AG04450 (cell line): Measurements from ENCODE around the gene OR8K3. TPM values are rescaled to one million over a fixed set of nuclear protein-coding genes. Genes with fewer than 3 reads are reported as not detected.

Experiments
- CTCF ChIA-PET: fragments of 300-600, 350-600 bp; formaldehyde crosslinking; extraction: SDS; loops from one replicate; lab custom pipeline; 2022; ENCODE audit warnings: antibody characterized with exemption, inconsistent platforms; lab: Charles Lee
- POLR2A ChIA-PET: fragments of 350-600 bp; formaldehyde crosslinking; extraction: SDS; loops from one replicate; lab custom pipeline; 2021; ENCODE audit warnings: antibody characterized with exemption, inconsistent platforms; lab: Yijun Ruan, JAX
- DNase-seq: peaks from one replicate; pipeline ENCODE4 v3.0.0-alpha.2; 2011; ENCODE audit warnings: low read depth, low spot score
- H3K27ac ChIP-seq: one replicate; pipeline ENCODE4 v1.5.1; 2012; ENCODE audit warnings: low read depth, low read length, control low read depth
- H3K27me3 ChIP-seq: one replicate; pipeline ENCODE4 v1.6.0; 2012; ENCODE audit warnings: low read length; ENCODE audit not compliant: control insufficient read depth, insufficient read depth
- H3K4me3 ChIP-seq: 2 replicates; pipeline ENCODE4 v1.5.1; 2011; ENCODE audit warnings: mild to moderate bottlenecking, low read depth, low read length, control low read depth
- H3K9me3 ChIP-seq: 2 replicates; pipeline ENCODE4 v1.5.1; 2012; ENCODE audit warnings: low read length; ENCODE audit not compliant: control insufficient read depth, insufficient read depth
- polyA plus RNA-seq: library from polyadenylated mRNA; depleted of rRNA; stranded (reverse); fragments of >200 nt; gene quantifications from 2 replicates; pipeline ENCODE4 v1.2.3, GENCODE V29; 2011; rRNA removed
- TF ChIP-seq, protein P1 (sequence below): IDR thresholded peaks from 2 replicates; pipeline ENCODE4 v1.5.1; 2011; ENCODE audit warnings: low read depth, low read length, control low read depth, inconsistent platforms

OR8K3 gene
- polyA plus RNA-seq, 1 experiment, result not detected

DNA sequence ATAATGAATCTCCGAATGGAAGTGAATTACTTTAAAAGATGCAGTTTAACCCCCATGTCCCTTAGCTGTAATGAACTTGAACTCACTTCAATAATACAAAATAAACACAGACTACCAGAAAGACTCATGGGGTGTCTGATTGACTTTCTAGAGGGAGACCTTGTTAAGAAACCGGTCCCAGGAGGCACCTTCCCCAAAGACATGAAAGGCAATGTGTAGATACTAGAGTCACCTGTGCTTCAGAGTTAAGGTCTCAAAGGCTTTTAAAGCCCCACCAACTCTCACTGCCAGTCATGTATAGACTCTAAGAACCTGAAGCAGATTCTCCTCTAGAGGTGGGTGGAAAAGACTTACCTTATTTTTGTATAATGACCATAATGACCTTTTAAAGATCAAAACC lies 39.0 kb downstream of the OR8K3 start, which contains the start of gene OR8J1:
TSS of gene OR8J1 (plus strand) at position 301 of the 400 bp plus-strand sequence. CDS start 5,956 bp downstream, outside the sequence.
- CTCF ChIA-PET, result no interaction called here
- no peak within 1 kb of the TSS for H3K27ac ChIP-seq
- TF ChIP-seq, protein P1, sequence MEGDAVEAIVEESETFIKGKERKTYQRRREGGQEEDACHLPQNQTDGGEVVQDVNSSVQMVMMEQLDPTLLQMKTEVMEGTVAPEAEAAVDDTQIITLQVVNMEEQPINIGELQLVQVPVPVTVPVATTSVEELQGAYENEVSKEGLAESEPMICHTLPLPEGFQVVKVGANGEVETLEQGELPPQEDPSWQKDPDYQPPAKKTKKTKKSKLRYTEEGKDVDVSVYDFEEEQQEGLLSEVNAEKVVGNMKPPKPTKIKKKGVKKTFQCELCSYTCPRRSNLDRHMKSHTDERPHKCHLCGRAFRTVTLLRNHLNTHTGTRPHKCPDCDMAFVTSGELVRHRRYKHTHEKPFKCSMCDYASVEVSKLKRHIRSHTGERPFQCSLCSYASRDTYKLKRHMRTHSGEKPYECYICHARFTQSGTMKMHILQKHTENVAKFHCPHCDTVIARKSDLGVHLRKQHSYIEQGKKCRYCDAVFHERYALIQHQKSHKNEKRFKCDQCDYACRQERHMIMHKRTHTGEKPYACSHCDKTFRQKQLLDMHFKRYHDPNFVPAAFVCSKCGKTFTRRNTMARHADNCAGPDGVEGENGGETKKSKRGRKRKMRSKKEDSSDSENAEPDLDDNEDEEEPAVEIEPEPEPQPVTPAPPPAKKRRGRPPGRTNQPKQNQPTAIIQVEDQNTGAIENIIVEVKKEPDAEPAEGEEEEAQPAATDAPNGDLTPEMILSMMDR, result no peak
- POLR2A ChIA-PET, result no interaction called here
- peaks cover 2% of the 10 kb centered on the region; the same call in 1 of the 2 replicates for H3K9me3 ChIP-seq
- H3K4me3 ChIP-seq, result no peak within 1 kb of the TSS
- no peak for DNase-seq
- no peaks in the 10 kb centered on the region for H3K27me3 ChIP-seq

Other genes starting within 250 kb of the OR8K3 start
- gene OR8I2, start 221.8 kb upstream of the OR8K3 start, polyA plus RNA-seq, result not detected in 2 replicates
- gene OR8H2, start 211.5 kb upstream of the OR8K3 start, polyA plus RNA-seq, result not detected in 2 replicates
- not detected in 2 replicates for gene OR8H3, start 192.8 kb upstream of the OR8K3 start, polyA plus RNA-seq
- not detected in 2 replicates for gene OR8J3, start 174.9 kb upstream of the OR8K3 start, polyA plus RNA-seq
- not detected in 2 replicates for gene OR8K5, start 154.8 kb upstream of the OR8K3 start, polyA plus RNA-seq
- gene OR5J2, start 138.5 kb upstream of the OR8K3 start, polyA plus RNA-seq, result not detected in 2 replicates
- gene OR5T2, start 80.9 kb upstream of the OR8K3 start, polyA plus RNA-seq, result not detected in 2 replicates
- gene OR5T3, start 62.9 kb upstream of the OR8K3 start, polyA plus RNA-seq, result not detected in 2 replicates
- not detected in 2 replicates for gene OR5T1, start 41.0 kb upstream of the OR8K3 start, polyA plus RNA-seq
- not detected in 2 replicates for gene OR8H1, start 22.9 kb upstream of the OR8K3 start, polyA plus RNA-seq
- gene OR8K1, start 30.9 kb downstream of the OR8K3 start, polyA plus RNA-seq, result not detected in 2 replicates
- gene OR8J1, start 39.1 kb downstream of the OR8K3 start, polyA plus RNA-seq, result not detected in 2 replicates
- gene OR8U1, start 60.5 kb downstream of the OR8K3 start, polyA plus RNA-seq, result not detected in 2 replicates
- not detected in 2 replicates for gene OR5AL1, start 97.6 kb downstream of the OR8K3 start, polyA plus RNA-seq
- gene OR5M3, start 158.2 kb downstream of the OR8K3 start, polyA plus RNA-seq, result not detected in 2 replicates
- not detected in 2 replicates for gene OR5M8, start 176.2 kb downstream of the OR8K3 start, polyA plus RNA-seq
- gene OR5M11, start 228.1 kb downstream of the OR8K3 start, polyA plus RNA-seq, result not detected in 2 replicates